ENCODE data around the gene KCNK2.

Gene KCNK2

GRCh38 chr1:215082532-215083382 lies at the start of gene KCNK2:
Gene KCNK2 (plus strand): TSS chr1:215082737. CDS start chr1:215083386, 649 bp downstream.
- H3K4me3 ChIP-seq (ENCODE audit: low read depth in 1 of 2, low read length in 2 of 2): no peak within 1 kb of the TSS
- TF ChIP-seq CTCF (IDR thresholded peaks at IDR 0.05; ENCODE audit: borderline replicate concordance, extremely low read depth, low read length, poor library complexity, severe bottlenecking) (no peak), EZH2 (IDR thresholded peaks at IDR 0.05; ENCODE audit: borderline replicate concordance, low read depth, low read length, severe bottlenecking) (no peak)
- ATAC-seq (ENCODE audit: insufficient read depth, low read depth): no peak
- H3K79me2 ChIP-seq (ENCODE audit: insufficient read depth, low read length): no peaks in the 10 kb centered on the region
- H3K27ac ChIP-seq (ENCODE audit: low read length): no peak within 1 kb of the TSS
- H2AFZ ChIP-seq (ENCODE audit: low read depth, low read length): no peak within 1 kb of the TSS
- no peaks in the 10 kb centered on the region for H4K20me1 ChIP-seq (ENCODE audit: insufficient read depth, low read length)
- no peak within 1 kb of the TSS for H3K9ac ChIP-seq (ENCODE audit: low read depth, low read length)
- H3K4me1 ChIP-seq (ENCODE audit: insufficient read depth, low read length): no peaks in the 10 kb centered on the region
- no peak for DNase-seq
- no peaks in the 10 kb centered on the region for H3K27me3 ChIP-seq (ENCODE audit: insufficient read depth, low read length, poor library complexity)
- H3K4me2 ChIP-seq (ENCODE audit: insufficient read depth, low read length): no peak within 1 kb of the TSS
- H3K36me3 ChIP-seq (ENCODE audit: insufficient read depth, low read length): no peaks in the 10 kb centered on the region
- H3K9me3 ChIP-seq (ENCODE audit: insufficient read depth, low read length, severe bottlenecking): no peaks in the 10 kb centered on the region

GRCh38 chr1:215032911-215033526 lies 49.5 kb upstream of the KCNK2 start:
- no peak overlapping the region for H3K9ac ChIP-seq (ENCODE audit: low read depth, low read length)
- no peaks in the 10 kb centered on the region for H4K20me1 ChIP-seq (ENCODE audit: insufficient read depth, low read length)
- DNase-seq (no peak), ATAC-seq (ENCODE audit: insufficient read depth, low read depth) (no peak)
- no peaks in the 10 kb centered on the region for H3K36me3 ChIP-seq (ENCODE audit: insufficient read depth, low read length)
- H2AFZ ChIP-seq (ENCODE audit: low read depth, low read length): no peak overlapping the region
- no peaks in the 10 kb centered on the region for H3K27me3 ChIP-seq (ENCODE audit: insufficient read depth, low read length, poor library complexity)
- TF ChIP-seq EZH2 (IDR thresholded peaks at IDR 0.05; ENCODE audit: borderline replicate concordance, low read depth, low read length, severe bottlenecking) (no peak), CTCF (IDR thresholded peaks at IDR 0.05; ENCODE audit: borderline replicate concordance, extremely low read depth, low read length, poor library complexity, severe bottlenecking) (no peak)
- H3K79me2 ChIP-seq (ENCODE audit: insufficient read depth, low read length): no peaks in the 10 kb centered on the region
- H3K4me3 ChIP-seq (ENCODE audit: low read depth in 1 of 2, low read length in 2 of 2): no peak overlapping the region
- H3K4me2 ChIP-seq (ENCODE audit: insufficient read depth, low read length): no peak overlapping the region
- no peaks in the 10 kb centered on the region for H3K9me3 ChIP-seq (ENCODE audit: insufficient read depth, low read length, severe bottlenecking)
- no peak overlapping the region for H3K27ac ChIP-seq (ENCODE audit: low read length)
- no peaks in the 10 kb centered on the region for H3K4me1 ChIP-seq (ENCODE audit: insufficient read depth, low read length)

- TF ChIP-seq EZH2 (IDR thresholded peaks at IDR 0.05; ENCODE audit: borderline replicate concordance, low read depth, low read length, severe bottlenecking) (no peak), CTCF (IDR thresholded peaks at IDR 0.05; ENCODE audit: borderline replicate concordance, extremely low read depth, low read length, poor library complexity, severe bottlenecking) (no peak)
- Histone ChIP-seq H2AFZ (ENCODE audit: low read depth, low read length) (no peak overlapping the region), H3K4me1 (ENCODE audit: insufficient read depth, low read length) (no peaks in the 10 kb centered on the region), H3K4me2 (ENCODE audit: insufficient read depth, low read length) (no peak overlapping the region), H3K27me3 (ENCODE audit: insufficient read depth, low read length, poor library complexity) (no peaks in the 10 kb centered on the region), H3K9me3 (ENCODE audit: insufficient read depth, low read length, severe bottlenecking) (no peaks in the 10 kb centered on the region), H3K27ac (ENCODE audit: low read length) (no peak overlapping the region), H3K4me3 (ENCODE audit: low read depth in 1 of 2, low read length in 2 of 2) (no peak overlapping the region), H3K9ac (ENCODE audit: low read depth, low read length) (no peak overlapping the region), H3K36me3 (ENCODE audit: insufficient read depth, low read length) (no peaks in the 10 kb centered on the region), H3K79me2 (ENCODE audit: insufficient read depth, low read length) (no peaks in the 10 kb centered on the region), H4K20me1 (ENCODE audit: insufficient read depth, low read length) (no peaks in the 10 kb centered on the region)
- no peak for DNase-seq
- ATAC-seq (ENCODE audit: insufficient read depth, low read depth): no peak
Measured at GRCh38 chr1:215040190-215040589, 42.3 kb upstream of the KCNK2 start.
